OCI-LY3 (cell line): ENCODE measurements around the gene MTHFD1L.

Experiments
- EZH2phosphoT487 ChIP-seq: fragments of 200-600 bp; shearing (Covaris generic); IDR thresholded peaks from 2 replicates; pipeline ENCODE4 v1.6.1; 2018; ENCODE audit warnings: antibody characterized with exemption, mixed run types, low read depth
- TF ChIP-seq, protein P1 (sequence below): fragments of 200-600, 300-600 bp; sonication (generic); IDR thresholded peaks from 2 replicates; pipeline ENCODE4 v1.5.1; 2014; ENCODE audit warnings: antibody characterized with exemption, low read length, low read depth

DNA sequence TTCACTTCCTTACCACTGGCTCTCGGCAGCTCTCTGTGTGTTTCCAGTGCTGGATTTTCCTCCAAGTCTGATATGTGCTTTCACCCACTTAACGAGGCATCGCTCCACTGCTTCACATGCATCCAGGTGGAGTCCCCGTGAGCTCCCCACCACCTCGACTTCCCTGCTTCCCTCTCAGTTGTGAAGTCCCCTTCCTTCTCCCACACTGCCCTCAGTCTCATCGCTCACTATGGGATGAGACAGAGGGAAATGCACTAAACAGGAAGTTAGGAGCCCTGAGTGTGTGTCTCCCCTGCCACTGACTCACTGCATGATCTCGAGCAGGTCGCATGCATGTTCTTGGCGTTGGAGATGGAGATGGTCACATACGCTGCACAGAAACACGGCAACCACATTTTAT, 84.0 kb downstream of the MTHFD1L start:
- no peak for TF ChIP-seq EZH2phosphoT487
- TF ChIP-seq, protein P1, sequence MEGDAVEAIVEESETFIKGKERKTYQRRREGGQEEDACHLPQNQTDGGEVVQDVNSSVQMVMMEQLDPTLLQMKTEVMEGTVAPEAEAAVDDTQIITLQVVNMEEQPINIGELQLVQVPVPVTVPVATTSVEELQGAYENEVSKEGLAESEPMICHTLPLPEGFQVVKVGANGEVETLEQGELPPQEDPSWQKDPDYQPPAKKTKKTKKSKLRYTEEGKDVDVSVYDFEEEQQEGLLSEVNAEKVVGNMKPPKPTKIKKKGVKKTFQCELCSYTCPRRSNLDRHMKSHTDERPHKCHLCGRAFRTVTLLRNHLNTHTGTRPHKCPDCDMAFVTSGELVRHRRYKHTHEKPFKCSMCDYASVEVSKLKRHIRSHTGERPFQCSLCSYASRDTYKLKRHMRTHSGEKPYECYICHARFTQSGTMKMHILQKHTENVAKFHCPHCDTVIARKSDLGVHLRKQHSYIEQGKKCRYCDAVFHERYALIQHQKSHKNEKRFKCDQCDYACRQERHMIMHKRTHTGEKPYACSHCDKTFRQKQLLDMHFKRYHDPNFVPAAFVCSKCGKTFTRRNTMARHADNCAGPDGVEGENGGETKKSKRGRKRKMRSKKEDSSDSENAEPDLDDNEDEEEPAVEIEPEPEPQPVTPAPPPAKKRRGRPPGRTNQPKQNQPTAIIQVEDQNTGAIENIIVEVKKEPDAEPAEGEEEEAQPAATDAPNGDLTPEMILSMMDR: no peak
